Measurements from ENCODE around the gene DDX24.

DDX24 gene

DNA sequence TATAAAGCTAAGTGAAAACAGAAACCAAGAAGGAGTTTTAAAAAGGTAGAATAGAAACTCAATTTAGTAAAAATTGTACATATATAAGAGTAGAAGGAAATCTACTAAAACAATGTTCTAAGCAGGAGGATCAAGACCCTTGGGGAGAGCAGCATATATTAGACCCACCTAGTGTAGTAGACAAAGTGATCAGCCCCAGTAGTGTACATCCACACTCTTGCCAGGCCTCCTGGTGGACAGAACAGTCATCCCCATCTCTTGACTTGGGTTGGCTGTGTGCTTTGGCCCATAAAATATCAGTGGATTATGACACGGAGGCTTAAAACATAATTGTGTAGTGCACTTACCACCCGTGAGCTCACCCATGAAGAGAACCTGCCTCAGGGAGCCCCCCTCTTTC, 65.8 kb downstream of the DDX24 start:
- Histone ChIP-seq H3K9ac (ENCODE audit: low read length) (no peak overlapping the region), H3K79me1 (ENCODE audit: low read length) (no peaks in the 10 kb centered on the region), H2BK12ac (ENCODE audit: low read length) (no peak overlapping the region), H2BK5ac (ENCODE audit: low read depth, low read length, poor library complexity) (no peak overlapping the region), H4K12ac (ENCODE audit: low read depth, low read length) (no peak overlapping the region), H3K18ac (ENCODE audit: low read length) (no peak overlapping the region), H3K4me1 (ENCODE audit: control insufficient read depth in 1 of 2, insufficient read depth in 2 of 2, low read length in 2 of 2) (peaks cover 0 to 4% of the 10 kb centered on the region in 2 experiments), H2AFZ (ENCODE audit: insufficient read depth, low read length, poor library complexity) (no peak overlapping the region), H4K8ac (ENCODE audit: low read depth, low read length) (no peak overlapping the region), H3K79me2 (ENCODE audit: control insufficient read depth, insufficient read depth, low read length, poor library complexity) (no peaks in the 10 kb centered on the region), H3K9me3 (ENCODE audit: insufficient read depth, low read depth, low read length) (peaks cover 2% of the 10 kb centered on the region), H2AK5ac (ENCODE audit: low read length) (no peak overlapping the region), H3K23ac (ENCODE audit: low read length) (no peak overlapping the region), H3K4me3 (ENCODE audit: low read depth, low read length) (no peak overlapping the region), H2BK120ac (ENCODE audit: insufficient read depth, low read length, poor library complexity) (no peak overlapping the region), H3K36me3 (ENCODE audit: control insufficient read depth in 1 of 2, insufficient read depth in 2 of 2, low read length in 2 of 2) (no peaks in the 10 kb centered on the region), H3K4ac (ENCODE audit: low read depth, low read length) (no peak overlapping the region), H4K91ac (ENCODE audit: low read depth, low read length) (no peak overlapping the region), H3K27me3 (ENCODE audit: insufficient read depth, low read length) (no peaks in the 10 kb centered on the region), H3K4me2 (ENCODE audit: low read length) (no peak overlapping the region), H3K14ac (ENCODE audit: low read length) (no peak overlapping the region), H3K27ac (ENCODE audit: low read depth, low read length) (no peak overlapping the region)
- no CpG with 5 or more reads among the region's 2 CpGs for WGBS (ENCODE audit: extremely low coverage, insufficient coverage, insufficient read length)
- DNase-seq = no peak

DNA sequence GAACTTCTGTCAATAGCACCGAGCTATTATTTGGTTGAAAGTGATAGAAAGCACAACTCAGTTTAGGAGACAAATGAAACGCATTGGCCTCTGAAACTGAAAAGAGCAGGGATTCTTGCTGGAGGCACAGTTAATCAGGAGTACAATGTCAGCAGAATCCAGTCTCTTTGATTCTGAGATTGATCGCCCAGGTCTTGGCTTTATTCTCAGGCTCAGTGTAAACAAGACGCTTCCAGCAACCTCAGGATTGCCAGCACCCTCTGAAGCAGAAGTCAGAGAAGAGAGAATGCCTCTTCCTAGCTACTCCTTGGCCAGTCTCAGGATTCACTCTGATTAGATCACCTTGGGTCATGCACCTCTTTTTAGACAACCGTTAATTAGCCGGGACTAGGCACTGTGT, 66.6 kb downstream of the DDX24 start:
- Histone ChIP-seq H3K4ac (ENCODE audit: low read depth, low read length) (no peak overlapping the region), H3K79me2 (ENCODE audit: control insufficient read depth, insufficient read depth, low read length, poor library complexity) (no peaks in the 10 kb centered on the region), H3K79me1 (ENCODE audit: low read length) (no peaks in the 10 kb centered on the region), H2BK120ac (ENCODE audit: insufficient read depth, low read length, poor library complexity) (no peak overlapping the region), H2BK12ac (ENCODE audit: low read length) (no peak overlapping the region), H3K18ac (ENCODE audit: low read length) (no peak overlapping the region), H3K27ac (ENCODE audit: low read depth, low read length) (no peak overlapping the region), H3K36me3 (ENCODE audit: control insufficient read depth in 1 of 2, insufficient read depth in 2 of 2, low read length in 2 of 2) (no peaks in the 10 kb centered on the region), H2BK5ac (ENCODE audit: low read depth, low read length, poor library complexity) (no peak overlapping the region), H3K9ac (ENCODE audit: low read length) (no peak overlapping the region), H4K91ac (ENCODE audit: low read depth, low read length) (no peak overlapping the region), H4K12ac (ENCODE audit: low read depth, low read length) (no peak overlapping the region), H2AK5ac (ENCODE audit: low read length) (no peak overlapping the region), H3K9me3 (ENCODE audit: insufficient read depth, low read depth, low read length) (no peaks in the 10 kb centered on the region), H3K4me1 (ENCODE audit: control insufficient read depth in 1 of 2, insufficient read depth in 2 of 2, low read length in 2 of 2) (peaks cover 0 to 4% of the 10 kb centered on the region in 2 experiments), H3K4me3 (ENCODE audit: low read depth, low read length) (no peak overlapping the region), H3K4me2 (ENCODE audit: low read length) (no peak overlapping the region), H4K8ac (ENCODE audit: low read depth, low read length) (no peak overlapping the region), H3K23ac (ENCODE audit: low read length) (no peak overlapping the region), H3K27me3 (ENCODE audit: insufficient read depth, low read length) (no peaks in the 10 kb centered on the region), H3K14ac (ENCODE audit: low read length) (no peak overlapping the region), H2AFZ (ENCODE audit: insufficient read depth, low read length, poor library complexity) (no peak overlapping the region)
- no peak for DNase-seq
- WGBS (ENCODE audit: extremely low coverage, insufficient coverage, insufficient read length) = no CpG with 5 or more reads among the region's 6 CpGs

- Histone ChIP-seq H2BK12ac (ENCODE audit: low read length) (no peak overlapping the region), H3K4me2 (ENCODE audit: low read length) (no peak overlapping the region), H4K8ac (ENCODE audit: low read depth, low read length) (no peak overlapping the region), H3K4ac (ENCODE audit: low read depth, low read length) (no peak overlapping the region), H3K18ac (ENCODE audit: low read length) (no peak overlapping the region), H3K79me1 (ENCODE audit: low read length) (no peaks in the 10 kb centered on the region), H4K91ac (ENCODE audit: low read depth, low read length) (no peak overlapping the region), H3K27ac (ENCODE audit: low read depth, low read length) (no peak overlapping the region), H3K23ac (ENCODE audit: low read length) (no peak overlapping the region), H3K9me3 (ENCODE audit: insufficient read depth, low read depth, low read length) (no peaks in the 10 kb centered on the region), H4K12ac (ENCODE audit: low read depth, low read length) (no peak overlapping the region), H2AK5ac (ENCODE audit: low read length) (no peak overlapping the region), H3K79me2 (ENCODE audit: control insufficient read depth, insufficient read depth, low read length, poor library complexity) (no peaks in the 10 kb centered on the region), H2BK5ac (ENCODE audit: low read depth, low read length, poor library complexity) (no peak overlapping the region), H3K14ac (ENCODE audit: low read length) (no peak overlapping the region), H2AFZ (ENCODE audit: insufficient read depth, low read length, poor library complexity) (no peak overlapping the region), H3K4me3 (ENCODE audit: low read depth, low read length) (no peak overlapping the region), H3K9ac (ENCODE audit: low read length) (no peak overlapping the region), H2BK120ac (ENCODE audit: insufficient read depth, low read length, poor library complexity) (no peak overlapping the region), H3K4me1 (ENCODE audit: control insufficient read depth in 1 of 2, insufficient read depth in 2 of 2, low read length in 2 of 2) (no peaks in the 10 kb centered on the region), H3K36me3 (ENCODE audit: control insufficient read depth in 1 of 2, insufficient read depth in 2 of 2, low read length in 2 of 2) (no peaks in the 10 kb centered on the region), H3K27me3 (ENCODE audit: insufficient read depth, low read length) (no peaks in the 10 kb centered on the region)
- DNase-seq = no peak
- no CpG with 5 or more reads among the region's 2 CpGs for WGBS (ENCODE audit: extremely low coverage, insufficient coverage, insufficient read length)
These were observed 69.2 kb downstream of the DDX24 start for GRCh38 chr14:94011795-94012194.

DNA sequence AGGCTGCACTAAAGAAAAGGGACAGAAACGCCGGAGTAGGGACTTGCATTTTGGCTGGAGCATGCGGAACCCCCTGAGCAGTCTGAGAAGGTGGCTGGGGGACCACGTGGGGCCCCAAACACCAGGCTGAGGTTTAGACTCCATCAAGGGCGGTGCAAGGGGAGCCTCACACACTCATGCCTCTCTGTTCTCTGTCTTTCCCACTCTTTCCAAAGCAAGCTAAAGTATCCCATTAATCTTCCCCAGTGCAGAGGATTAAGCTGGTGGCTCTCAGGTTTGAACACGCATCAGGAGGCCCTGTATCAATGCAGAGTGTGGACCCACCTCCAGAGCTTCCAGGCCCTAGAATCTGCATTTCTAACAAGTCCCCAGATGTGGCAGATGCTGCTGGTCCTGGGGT, 70.4 kb downstream of the DDX24 start:
- Histone ChIP-seq H3K4me1 (ENCODE audit: control insufficient read depth in 1 of 2, insufficient read depth in 2 of 2, low read length in 2 of 2) (no peaks in the 10 kb centered on the region), H2BK12ac (ENCODE audit: low read length) (no peak overlapping the region), H3K14ac (ENCODE audit: low read length) (no peak overlapping the region), H3K9ac (ENCODE audit: low read length) (no peak overlapping the region), H2BK120ac (ENCODE audit: insufficient read depth, low read length, poor library complexity) (no peak overlapping the region), H3K9me3 (ENCODE audit: insufficient read depth, low read depth, low read length) (no peaks in the 10 kb centered on the region), H3K4me2 (ENCODE audit: low read length) (no peak overlapping the region), H3K4me3 (ENCODE audit: low read depth, low read length) (no peak overlapping the region), H3K79me2 (ENCODE audit: control insufficient read depth, insufficient read depth, low read length, poor library complexity) (no peaks in the 10 kb centered on the region), H2BK5ac (ENCODE audit: low read depth, low read length, poor library complexity) (no peak overlapping the region), H4K91ac (ENCODE audit: low read depth, low read length) (no peak overlapping the region), H3K27me3 (ENCODE audit: insufficient read depth, low read length) (no peaks in the 10 kb centered on the region), H3K27ac (ENCODE audit: low read depth, low read length) (no peak overlapping the region), H2AFZ (ENCODE audit: insufficient read depth, low read length, poor library complexity) (no peak overlapping the region), H3K4ac (ENCODE audit: low read depth, low read length) (no peak overlapping the region), H2AK5ac (ENCODE audit: low read length) (no peak overlapping the region), H4K8ac (ENCODE audit: low read depth, low read length) (no peak overlapping the region), H4K12ac (ENCODE audit: low read depth, low read length) (no peak overlapping the region), H3K36me3 (ENCODE audit: control insufficient read depth in 1 of 2, insufficient read depth in 2 of 2, low read length in 2 of 2) (no peaks in the 10 kb centered on the region), H3K79me1 (ENCODE audit: low read length) (no peaks in the 10 kb centered on the region), H3K23ac (ENCODE audit: low read length) (no peak overlapping the region), H3K18ac (ENCODE audit: low read length) (no peak overlapping the region)
- DNase-seq = no peak
- WGBS (ENCODE audit: extremely low coverage, insufficient coverage, insufficient read length) = no CpG with 5 or more reads among the region's 6 CpGs
